ENCODE data around the gene GLB1L.

The GLB1L gene

GRCh38 chr2:219234331-219234730 lies 10.9 kb downstream of the GLB1L start:
- TF ChIP-seq CTCF (conservative IDR thresholded peaks at IDR 0.05; ENCODE audit: low read depth, low read length): no peak

GRCh38 chr2:219230059-219230540 lies 15.1 kb downstream of the GLB1L start:
- Histone ChIP-seq H3K27me3 (ENCODE audit: insufficient read depth, low read depth) (no peaks in the 10 kb centered on the region), H4K20me1 (ENCODE audit: insufficient read depth) (no peaks in the 10 kb centered on the region), H2AFZ (ENCODE audit: low read depth) (peak overlapping the region; percentile 67), H3K9ac (peak overlapping the region; percentile 72), H3K36me3 (ENCODE audit: insufficient read depth) (no peaks in the 10 kb centered on the region), H3K27ac (peak overlapping the region; percentile 85), H3K4me2 (peak overlapping the region; percentile 91), H3K79me2 (ENCODE audit: insufficient read depth, low read depth) (peaks cover 36% of the 10 kb centered on the region; the same call in 1 of the 2 replicates), H3K4me3 (IDR thresholded peaks at IDR 0.05; ENCODE audit: insufficient read depth, low read depth, low read length) (no peak overlapping the region), H3K4me1 (ENCODE audit: low read depth, poor library complexity, severe bottlenecking) (peaks cover 21% of the 10 kb centered on the region)
- TF ChIP-seq CTCF (conservative IDR thresholded peaks at IDR 0.05; ENCODE audit: low read depth, low read length): no peak

More at GRCh38 chr2:219234331-219234730, 10.9 kb downstream of the GLB1L start:
- no peak overlapping the region for H3K27ac ChIP-seq
- no peaks in the 10 kb centered on the region for H3K27me3 ChIP-seq (ENCODE audit: insufficient read depth, low read depth)
- H4K20me1 ChIP-seq (ENCODE audit: insufficient read depth): no peaks in the 10 kb centered on the region
- H3K4me1 ChIP-seq (ENCODE audit: low read depth, poor library complexity, severe bottlenecking): peaks cover 14% of the 10 kb centered on the region
- H3K36me3 ChIP-seq (ENCODE audit: insufficient read depth): no peaks in the 10 kb centered on the region
- no peak overlapping the region for H3K4me2 ChIP-seq
- no peak overlapping the region for H3K4me3 ChIP-seq (IDR thresholded peaks at IDR 0.05; ENCODE audit: insufficient read depth, low read depth, low read length)
- peaks cover 21% of the 10 kb centered on the region; the same call in 1 of the 2 replicates for H3K79me2 ChIP-seq (ENCODE audit: insufficient read depth, low read depth)
- H3K9ac ChIP-seq: no peak overlapping the region
- H2AFZ ChIP-seq (ENCODE audit: low read depth): no peak overlapping the region

- Histone ChIP-seq H3K4me2 (peak within 1 kb of the TSS; percentile 95), H3K79me2 (ENCODE audit: insufficient read depth, low read depth) (peaks cover 36% of the 10 kb centered on the region; the same call in 1 of the 2 replicates), H3K27me3 (ENCODE audit: insufficient read depth, low read depth) (no peaks in the 10 kb centered on the region), H3K4me1 (ENCODE audit: low read depth, poor library complexity, severe bottlenecking) (peaks cover 21% of the 10 kb centered on the region), H2AFZ (ENCODE audit: low read depth) (peak within 1 kb of the TSS; percentile 67), H3K27ac (peak within 1 kb of the TSS; percentile 85), H3K36me3 (ENCODE audit: insufficient read depth) (no peaks in the 10 kb centered on the region; the same call in 1 of the 2 replicates), H3K9ac (peak within 1 kb of the TSS; percentile 72), H3K4me3 (IDR thresholded peaks at IDR 0.05; ENCODE audit: insufficient read depth, low read depth, low read length) (no peak within 1 kb of the TSS), H4K20me1 (ENCODE audit: insufficient read depth) (no peaks in the 10 kb centered on the region)
- no peak for TF ChIP-seq CTCF (conservative IDR thresholded peaks at IDR 0.05; ENCODE audit: low read depth, low read length)
Measured at GRCh38 chr2:219229305-219230058, 15.8 kb downstream of the GLB1L start, which contains the start of the genes ANKZF1 and ATG9A. ANKZF1 (plus strand) TSS chr2:219229806; CDS start chr2:219230258, 452 bp downstream. ATG9A (minus strand) TSS chr2:219229636; CDS start chr2:219228024, 1,612 bp downstream.

GRCh38 chr2:219228911-219229304 lies 16.3 kb downstream of the GLB1L start:
- TF ChIP-seq CTCF (conservative IDR thresholded peaks at IDR 0.05; ENCODE audit: low read depth, low read length): no peak

More at GRCh38 chr2:219228911-219229304, 16.3 kb downstream of the GLB1L start:
- Histone ChIP-seq H3K36me3 (ENCODE audit: insufficient read depth) (no peaks in the 10 kb centered on the region; the same call in 1 of the 2 replicates), H3K4me3 (IDR thresholded peaks at IDR 0.05; ENCODE audit: insufficient read depth, low read depth, low read length) (no peak overlapping the region), H3K4me1 (ENCODE audit: low read depth, poor library complexity, severe bottlenecking) (peaks cover 21% of the 10 kb centered on the region), H4K20me1 (ENCODE audit: insufficient read depth) (no peaks in the 10 kb centered on the region), H3K27me3 (ENCODE audit: insufficient read depth, low read depth) (no peaks in the 10 kb centered on the region), H3K79me2 (ENCODE audit: insufficient read depth, low read depth) (peaks cover 36% of the 10 kb centered on the region; the same call in 1 of the 2 replicates), H3K27ac (no peak overlapping the region), H3K4me2 (peak overlapping the region; percentile 95), H3K9ac (peak overlapping the region; percentile 72), H2AFZ (ENCODE audit: low read depth) (peak overlapping the region; percentile 67)

Data from KMS-11 (cell line).